ENCODE results near the gene GLOD5. TPM values are rescaled to one million over a fixed set of nuclear protein-coding genes. Genes with fewer than 3 reads are reported as not detected.
A peak's percentile ranks its signal among the peaks of the same experiment; 100 is the strongest.

The GLOD5 gene
- not detected for total RNA-seq
- long read RNA-seq: 0 reads

DNA sequence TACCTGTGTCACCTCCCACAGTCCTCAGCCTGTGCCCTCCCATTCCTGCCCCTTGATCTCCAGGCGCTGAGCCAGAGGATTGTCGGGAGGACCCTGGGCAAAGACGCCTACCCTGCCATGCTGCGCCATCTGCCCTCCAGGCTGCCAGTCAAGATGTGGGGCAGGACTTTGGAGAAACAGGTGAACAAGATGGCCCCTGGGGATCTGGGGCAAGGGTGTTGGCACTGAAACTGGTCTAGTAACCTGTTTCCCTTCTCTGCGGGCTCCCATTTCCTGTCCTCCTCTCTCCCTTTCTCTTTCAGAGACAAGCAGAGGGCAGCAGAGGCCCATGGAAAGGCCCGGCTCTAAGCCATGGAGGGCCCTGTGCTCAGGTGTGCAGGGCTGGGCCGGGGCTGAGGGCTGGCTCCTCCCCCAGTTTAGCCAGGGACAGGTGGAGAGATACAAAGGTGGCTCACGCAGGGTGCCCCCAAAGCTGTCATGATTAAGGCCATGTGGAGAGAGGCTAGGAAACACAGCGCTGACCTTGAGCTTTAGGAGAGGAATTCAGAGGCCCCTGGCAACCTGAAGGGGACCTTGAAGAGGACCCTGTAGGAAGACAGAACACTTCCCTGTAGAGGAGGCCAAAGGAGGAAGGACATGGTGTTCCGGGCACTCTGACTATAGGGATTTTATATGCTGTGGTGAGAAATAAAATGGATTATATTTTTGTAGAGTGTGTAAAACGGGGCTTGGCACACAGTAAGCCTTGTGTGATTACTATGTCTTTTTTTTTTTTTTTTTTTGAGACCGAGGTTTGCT, at the start of gene GLOD5:
Gene GLOD5, plus strand, starts transcription at position 74 of the 798 bp plus-strand sequence. Its CDS starts 44 bp downstream, at position 118.
- no peaks in the 10 kb centered on the region for H3K27me3 ChIP-seq (ENCODE audit: low read depth)
- peak; percentile 13 for TF ChIP-seq CTCF (IDR thresholded peaks at IDR 0.05; ENCODE audit: borderline replicate concordance)
- no peak within 1 kb of the TSS for H3K27ac ChIP-seq (replicated peaks)
- no peak within 1 kb of the TSS for H3K4me3 ChIP-seq
- no peaks in the 10 kb centered on the region for H3K4me1 ChIP-seq
- no peaks in the 10 kb centered on the region for H3K9me3 ChIP-seq (replicated peaks)
- no peaks in the 10 kb centered on the region for H3K36me3 ChIP-seq
- intact Hi-C loops (cut with micrococcal nuclease): no loop called here
- DNase-seq: no peak

- H3K27me3 ChIP-seq (ENCODE audit: low read depth): no peaks in the 10 kb centered on the region
Measured at GRCh38 chrX:48711929-48712505, 49.5 kb upstream of the GLOD5 start.

DNA sequence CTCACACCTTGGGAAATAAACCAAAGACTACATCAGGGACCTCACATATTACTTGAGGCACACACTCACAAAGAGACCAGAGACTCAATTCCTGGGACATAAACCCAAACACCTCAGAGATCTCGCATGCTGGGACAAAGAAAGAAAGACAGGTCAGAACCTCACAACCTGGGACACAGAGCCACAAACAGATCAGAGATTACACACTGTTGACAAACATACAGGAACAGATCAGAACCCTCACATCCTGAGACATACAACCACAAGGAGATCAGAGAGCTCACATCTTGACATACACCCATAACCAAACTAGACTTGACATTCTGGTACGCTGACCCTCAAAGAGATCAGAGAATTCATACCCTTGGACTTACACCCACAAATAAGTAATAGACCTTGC, 47.7 kb upstream of the GLOD5 start:
- no peak for DNase-seq
- H3K4me3 ChIP-seq: no peak overlapping the region
- peaks cover 14% of the 10 kb centered on the region for H3K4me1 ChIP-seq
- no peaks in the 10 kb centered on the region for H3K36me3 ChIP-seq
- no peaks in the 10 kb centered on the region for H3K27me3 ChIP-seq (ENCODE audit: low read depth)
- H3K27ac ChIP-seq (replicated peaks): no peak overlapping the region
- no peaks in the 10 kb centered on the region for H3K9me3 ChIP-seq (replicated peaks)
- TF ChIP-seq CTCF (IDR thresholded peaks at IDR 0.05; ENCODE audit: borderline replicate concordance): no peak
- intact Hi-C loops (cut with micrococcal nuclease): no loop called here

More at GRCh38 chrX:48711929-48712505, 49.5 kb upstream of the GLOD5 start:
- intact Hi-C loops (cut with micrococcal nuclease): no loop called here
- H3K27ac ChIP-seq (replicated peaks): peak overlapping the region; percentile 82
- DNase-seq: no peak
- no peak for TF ChIP-seq CTCF (IDR thresholded peaks at IDR 0.05; ENCODE audit: borderline replicate concordance)
- H3K36me3 ChIP-seq: no peaks in the 10 kb centered on the region
- H3K4me3 ChIP-seq: peak overlapping the region; percentile 48
- no peaks in the 10 kb centered on the region for H3K9me3 ChIP-seq (replicated peaks)
- peaks cover 14% of the 10 kb centered on the region for H3K4me1 ChIP-seq

DNA sequence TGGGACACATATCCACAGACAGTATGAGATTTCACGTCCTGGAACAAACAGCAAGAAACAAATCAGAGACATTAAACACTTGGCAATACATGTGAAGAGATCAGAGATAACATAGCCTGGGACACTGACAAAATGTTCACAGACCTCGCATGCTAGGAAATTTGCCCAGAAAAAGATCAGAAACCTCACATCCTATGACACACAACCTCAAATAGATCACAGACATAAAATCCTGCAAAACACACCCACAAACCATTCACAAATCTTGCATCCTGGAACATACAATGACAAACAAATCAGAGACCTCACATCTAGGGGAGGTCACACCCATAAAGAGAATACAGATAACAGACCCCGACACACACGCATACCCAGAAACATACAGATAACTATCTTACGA, 47.0 kb upstream of the GLOD5 start:
- intact Hi-C loops (cut with micrococcal nuclease): no loop called here
- H3K27me3 ChIP-seq (ENCODE audit: low read depth): no peaks in the 10 kb centered on the region
- no peaks in the 10 kb centered on the region for H3K36me3 ChIP-seq
- H3K4me3 ChIP-seq: no peak overlapping the region
- peaks cover 14% of the 10 kb centered on the region for H3K4me1 ChIP-seq
- DNase-seq: no peak
- H3K27ac ChIP-seq (replicated peaks): no peak overlapping the region
- TF ChIP-seq CTCF (IDR thresholded peaks at IDR 0.05; ENCODE audit: borderline replicate concordance): no peak
- H3K9me3 ChIP-seq (replicated peaks): no peaks in the 10 kb centered on the region

DNA sequence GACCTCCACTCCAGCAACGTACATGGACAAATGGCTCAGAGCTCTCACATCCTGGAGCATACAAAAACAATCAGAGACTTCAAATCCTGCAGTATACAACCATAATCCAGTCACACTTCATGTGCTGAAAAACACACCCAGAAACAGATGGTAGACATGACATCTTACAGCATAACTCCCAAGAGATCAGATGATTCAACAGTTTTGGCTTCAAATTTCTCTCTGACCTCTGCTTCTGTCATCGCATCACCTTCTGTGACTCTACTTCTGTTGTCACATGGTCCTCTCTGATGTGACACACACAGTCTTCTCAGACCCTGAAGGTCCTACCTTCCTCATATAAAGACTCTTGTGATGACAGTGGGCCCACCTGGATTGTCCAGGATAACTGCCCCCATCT, 46.5 kb upstream of the GLOD5 start:
- no peak for DNase-seq
- Histone ChIP-seq H3K4me1 (peaks cover 14% of the 10 kb centered on the region), H3K27ac (replicated peaks) (no peak overlapping the region), H3K36me3 (no peaks in the 10 kb centered on the region), H3K4me3 (no peak overlapping the region), H3K9me3 (replicated peaks) (no peaks in the 10 kb centered on the region), H3K27me3 (ENCODE audit: low read depth) (no peaks in the 10 kb centered on the region)
- TF ChIP-seq CTCF (IDR thresholded peaks at IDR 0.05; ENCODE audit: borderline replicate concordance): no peak
- intact Hi-C loops (cut with micrococcal nuclease): no loop called here

All from left ventricle myocardium inferior (tissue), 1 donor.